Measurements from ENCODE around the gene AR.

Gene AR, protein sequence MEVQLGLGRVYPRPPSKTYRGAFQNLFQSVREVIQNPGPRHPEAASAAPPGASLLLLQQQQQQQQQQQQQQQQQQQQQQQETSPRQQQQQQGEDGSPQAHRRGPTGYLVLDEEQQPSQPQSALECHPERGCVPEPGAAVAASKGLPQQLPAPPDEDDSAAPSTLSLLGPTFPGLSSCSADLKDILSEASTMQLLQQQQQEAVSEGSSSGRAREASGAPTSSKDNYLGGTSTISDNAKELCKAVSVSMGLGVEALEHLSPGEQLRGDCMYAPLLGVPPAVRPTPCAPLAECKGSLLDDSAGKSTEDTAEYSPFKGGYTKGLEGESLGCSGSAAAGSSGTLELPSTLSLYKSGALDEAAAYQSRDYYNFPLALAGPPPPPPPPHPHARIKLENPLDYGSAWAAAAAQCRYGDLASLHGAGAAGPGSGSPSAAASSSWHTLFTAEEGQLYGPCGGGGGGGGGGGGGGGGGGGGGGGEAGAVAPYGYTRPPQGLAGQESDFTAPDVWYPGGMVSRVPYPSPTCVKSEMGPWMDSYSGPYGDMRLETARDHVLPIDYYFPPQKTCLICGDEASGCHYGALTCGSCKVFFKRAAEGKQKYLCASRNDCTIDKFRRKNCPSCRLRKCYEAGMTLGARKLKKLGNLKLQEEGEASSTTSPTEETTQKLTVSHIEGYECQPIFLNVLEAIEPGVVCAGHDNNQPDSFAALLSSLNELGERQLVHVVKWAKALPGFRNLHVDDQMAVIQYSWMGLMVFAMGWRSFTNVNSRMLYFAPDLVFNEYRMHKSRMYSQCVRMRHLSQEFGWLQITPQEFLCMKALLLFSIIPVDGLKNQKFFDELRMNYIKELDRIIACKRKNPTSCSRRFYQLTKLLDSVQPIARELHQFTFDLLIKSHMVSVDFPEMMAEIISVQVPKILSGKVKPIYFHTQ

GRCh38 chrX:67543818-67544217, at the start of gene AR:
AR (plus strand) TSS chrX:67544021; CDS start chrX:67545147, 1,126 bp downstream.
- no peak for DNase-seq (ENCODE audit: low spot score in 2 of 2)

DNA sequence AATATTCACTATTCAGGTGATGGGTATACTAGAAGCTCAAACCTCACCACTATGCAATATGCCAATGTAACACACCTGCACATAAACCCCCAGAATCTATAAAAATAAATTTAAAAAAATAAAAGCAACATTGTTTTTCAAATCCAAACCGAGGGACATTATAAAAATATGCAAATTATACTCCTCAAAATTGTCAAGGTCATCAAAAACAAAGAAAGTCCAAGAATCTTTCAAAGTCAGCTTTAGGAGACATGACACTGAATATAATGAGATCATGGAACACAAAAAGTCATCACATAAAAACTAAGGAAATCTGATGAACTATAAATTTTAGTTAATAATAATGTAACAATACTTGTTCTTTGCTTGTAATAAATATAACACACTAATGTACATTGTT, 43.2 kb upstream of the AR start:
- no peaks in the 10 kb centered on the region for H3K27me3 Mint-ChIP-seq
- no peaks in the 10 kb centered on the region for H3K9me3 Mint-ChIP-seq
- DNase-seq (ENCODE audit: low spot score in 2 of 2) (no peak), ATAC-seq (replicated peaks; ENCODE audit: extremely low read depth, poor library complexity, severe bottlenecking) (no peak)
- no peak overlapping the region for H3K4me3 Mint-ChIP-seq
- no peaks in the 10 kb centered on the region for H3K4me1 Mint-ChIP-seq
- no peaks in the 10 kb centered on the region for H3K36me3 Mint-ChIP-seq (ENCODE audit: insufficient read depth)
- no peak overlapping the region for H3K27ac Mint-ChIP-seq (ENCODE audit: low read depth)

More at GRCh38 chrX:67543818-67544217, at the start of gene AR:
- Mint-ChIP-seq H3K4me1 (no peaks in the 10 kb centered on the region), H3K27me3 (no peaks in the 10 kb centered on the region), H3K9me3 (peaks cover 5% of the 10 kb centered on the region), H3K4me3 (no peak within 1 kb of the TSS), H3K27ac (ENCODE audit: low read depth) (no peak within 1 kb of the TSS), H3K36me3 (ENCODE audit: insufficient read depth) (no peaks in the 10 kb centered on the region)
- ATAC-seq (replicated peaks; ENCODE audit: extremely low read depth, poor library complexity, severe bottlenecking) = no peak

DNA sequence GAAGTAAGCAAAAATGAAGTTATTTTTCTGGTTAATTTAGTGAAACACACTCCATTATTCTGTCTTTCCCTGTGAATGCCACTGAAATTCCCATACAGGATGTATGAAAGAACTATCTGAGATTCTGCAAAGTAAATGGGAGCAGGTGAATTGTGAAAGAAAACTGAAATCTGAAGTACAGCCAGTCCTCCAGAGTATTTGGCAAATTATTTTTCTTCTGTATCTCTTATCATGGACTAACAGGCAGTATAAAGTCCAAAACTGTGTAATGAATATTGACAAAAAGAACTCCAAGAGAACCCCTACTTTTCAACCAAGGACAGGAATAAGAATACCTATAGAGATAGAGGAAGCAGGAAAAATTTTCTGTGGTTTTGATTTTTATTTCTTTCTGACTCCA, 40.8 kb upstream of the AR start:
- no peak for ATAC-seq (replicated peaks; ENCODE audit: extremely low read depth, poor library complexity, severe bottlenecking)

DNA sequence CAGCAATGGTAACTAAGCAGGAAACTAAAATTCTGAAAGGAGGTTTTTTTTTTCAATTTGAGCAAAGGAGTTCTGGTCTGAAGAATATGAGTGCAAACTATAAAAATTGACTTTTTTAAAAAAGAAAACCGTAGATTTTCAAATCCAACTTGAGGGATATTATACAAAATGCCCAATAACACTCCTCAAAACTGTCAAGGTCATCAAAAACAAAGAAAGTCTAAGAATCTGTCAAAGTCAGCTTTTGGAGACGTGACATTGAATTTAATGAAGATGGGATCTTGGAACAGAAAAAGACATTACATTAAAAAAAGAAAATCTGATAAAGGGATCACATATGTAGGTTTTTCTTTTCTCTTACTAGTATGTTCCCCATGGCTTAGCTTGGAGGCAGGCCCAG, 40.4 kb upstream of the AR start:
- DNase-seq (ENCODE audit: low spot score in 2 of 2) (no peak), ATAC-seq (replicated peaks; ENCODE audit: extremely low read depth, poor library complexity, severe bottlenecking) (no peak)
- H3K36me3 Mint-ChIP-seq (ENCODE audit: insufficient read depth) = no peaks in the 10 kb centered on the region
- no peak overlapping the region for H3K27ac Mint-ChIP-seq (ENCODE audit: low read depth)
- H3K4me1 Mint-ChIP-seq = no peaks in the 10 kb centered on the region
- peaks cover 5% of the 10 kb centered on the region for H3K9me3 Mint-ChIP-seq
- no peak overlapping the region for H3K4me3 Mint-ChIP-seq
- no peaks in the 10 kb centered on the region for H3K27me3 Mint-ChIP-seq

More for the DNA sequence above, 40.8 kb upstream of the AR start:
- peaks cover 5% of the 10 kb centered on the region for H3K9me3 Mint-ChIP-seq
- H3K4me3 Mint-ChIP-seq = no peak overlapping the region
- no peaks in the 10 kb centered on the region for H3K4me1 Mint-ChIP-seq
- no peak for DNase-seq (ENCODE audit: low spot score in 2 of 2)
- no peak overlapping the region for H3K27ac Mint-ChIP-seq (ENCODE audit: low read depth)
- no peaks in the 10 kb centered on the region for H3K36me3 Mint-ChIP-seq (ENCODE audit: insufficient read depth)
- H3K27me3 Mint-ChIP-seq = no peaks in the 10 kb centered on the region

- H3K9me3 Mint-ChIP-seq = no peaks in the 10 kb centered on the region
- no peaks in the 10 kb centered on the region for H3K27me3 Mint-ChIP-seq
- DNase-seq (ENCODE audit: low spot score in 2 of 2) (no peak), ATAC-seq (replicated peaks; ENCODE audit: extremely low read depth, poor library complexity, severe bottlenecking) (no peak)
- no peaks in the 10 kb centered on the region for H3K36me3 Mint-ChIP-seq (ENCODE audit: insufficient read depth)
- H3K4me3 Mint-ChIP-seq = no peak overlapping the region
- no peak overlapping the region for H3K27ac Mint-ChIP-seq (ENCODE audit: low read depth)
- H3K4me1 Mint-ChIP-seq = no peaks in the 10 kb centered on the region
Observed at GRCh38 chrX:67520671-67521070, 23.1 kb upstream of the AR start.

DNA sequence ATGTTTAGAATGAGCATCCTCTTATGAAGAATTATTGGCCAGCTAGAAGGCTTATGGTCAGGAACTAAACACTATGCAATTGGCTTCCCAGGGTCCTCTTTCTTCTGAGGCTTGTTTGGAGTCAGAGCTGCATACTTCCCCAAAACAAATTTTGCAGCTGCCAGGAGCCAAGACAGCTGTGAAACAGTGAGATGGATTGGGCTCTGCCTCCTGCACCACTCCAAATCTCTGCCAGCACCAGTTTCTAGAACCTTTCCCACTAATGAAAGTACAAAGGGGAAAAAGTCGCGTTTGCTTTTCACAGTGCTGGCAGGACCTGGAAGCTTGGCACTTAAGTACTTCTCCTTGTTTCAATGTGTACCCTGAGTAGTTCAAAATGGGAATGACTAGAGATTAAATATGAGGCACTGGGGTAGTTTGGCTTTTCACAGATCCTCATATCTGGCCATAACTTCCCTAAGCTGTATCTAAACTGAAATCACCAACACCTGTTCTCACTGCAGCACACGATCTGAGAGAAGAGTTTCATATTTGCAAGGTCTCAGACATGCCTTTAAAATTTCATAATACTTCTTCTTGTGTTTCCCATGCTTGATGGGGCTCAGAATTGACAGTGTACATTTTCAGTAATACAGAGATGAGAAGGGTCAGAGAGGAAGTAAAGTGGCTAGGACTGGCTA, 20.7 kb upstream of the AR start:
- H3K4me1 Mint-ChIP-seq = no peaks in the 10 kb centered on the region

DNA sequence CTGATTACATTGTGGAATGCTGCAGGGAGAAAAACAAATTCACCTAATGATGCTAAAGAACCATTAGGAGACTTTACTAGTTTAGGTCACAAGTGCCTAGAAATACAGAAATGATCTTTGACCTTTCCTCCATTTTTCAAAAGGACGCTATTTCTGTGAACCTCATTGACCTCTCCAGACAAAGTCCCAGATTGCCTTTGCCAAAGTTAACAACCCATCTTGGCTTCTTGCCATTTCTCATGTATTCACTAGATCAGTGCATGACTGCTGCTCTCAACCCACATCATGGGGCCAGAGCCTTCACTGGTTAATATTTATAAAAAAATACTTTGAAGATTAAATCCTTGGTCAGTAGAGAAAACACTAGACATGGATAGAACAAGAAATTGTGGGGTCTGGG, 19.9 kb upstream of the AR start:
- Mint-ChIP-seq H3K27me3 (no peaks in the 10 kb centered on the region), H3K9me3 (no peaks in the 10 kb centered on the region), H3K36me3 (ENCODE audit: insufficient read depth) (no peaks in the 10 kb centered on the region), H3K4me1 (no peaks in the 10 kb centered on the region), H3K27ac (ENCODE audit: low read depth) (no peak overlapping the region), H3K4me3 (no peak overlapping the region)
- DNase-seq (ENCODE audit: low spot score in 2 of 2) = no peak
- ATAC-seq (replicated peaks; ENCODE audit: extremely low read depth, poor library complexity, severe bottlenecking) = no peak

More for the DNA sequence above, 20.7 kb upstream of the AR start:
- Mint-ChIP-seq H3K4me3 (no peak overlapping the region), H3K36me3 (ENCODE audit: insufficient read depth) (no peaks in the 10 kb centered on the region), H3K9me3 (no peaks in the 10 kb centered on the region), H3K27ac (ENCODE audit: low read depth) (no peak overlapping the region), H3K27me3 (no peaks in the 10 kb centered on the region)
- DNase-seq (ENCODE audit: low spot score in 2 of 2) (no peak), ATAC-seq (replicated peaks; ENCODE audit: extremely low read depth, poor library complexity, severe bottlenecking) (no peak)

- DNase-seq (ENCODE audit: low spot score in 2 of 2) (no peak), ATAC-seq (replicated peaks; ENCODE audit: extremely low read depth, poor library complexity, severe bottlenecking) (no peak)
- Mint-ChIP-seq H3K36me3 (ENCODE audit: insufficient read depth) (no peaks in the 10 kb centered on the region), H3K4me3 (no peak overlapping the region), H3K27me3 (no peaks in the 10 kb centered on the region), H3K9me3 (no peaks in the 10 kb centered on the region), H3K27ac (ENCODE audit: low read depth) (no peak overlapping the region), H3K4me1 (no peaks in the 10 kb centered on the region)
Observed at GRCh38 chrX:67524428-67524827, 19.4 kb upstream of the AR start.

GRCh38 chrX:67524950-67525691, 18.7 kb upstream of the AR start:
- Mint-ChIP-seq H3K27ac (ENCODE audit: low read depth) (no peak overlapping the region), H3K27me3 (no peaks in the 10 kb centered on the region), H3K4me1 (no peaks in the 10 kb centered on the region), H3K9me3 (no peaks in the 10 kb centered on the region), H3K36me3 (ENCODE audit: insufficient read depth) (no peaks in the 10 kb centered on the region), H3K4me3 (no peak overlapping the region)
- DNase-seq (ENCODE audit: low spot score in 2 of 2) (no peak), ATAC-seq (replicated peaks; ENCODE audit: extremely low read depth, poor library complexity, severe bottlenecking) (no peak)

GRCh38 chrX:67536564-67536963, 7.3 kb upstream of the AR start:
- Mint-ChIP-seq H3K4me3 (no peak overlapping the region), H3K27me3 (no peaks in the 10 kb centered on the region), H3K4me1 (no peaks in the 10 kb centered on the region), H3K27ac (ENCODE audit: low read depth) (no peak overlapping the region), H3K9me3 (peaks cover 5% of the 10 kb centered on the region), H3K36me3 (ENCODE audit: insufficient read depth) (no peaks in the 10 kb centered on the region)
- DNase-seq (ENCODE audit: low spot score in 2 of 2) (no peak), ATAC-seq (replicated peaks; ENCODE audit: extremely low read depth, poor library complexity, severe bottlenecking) (no peak)

DNA sequence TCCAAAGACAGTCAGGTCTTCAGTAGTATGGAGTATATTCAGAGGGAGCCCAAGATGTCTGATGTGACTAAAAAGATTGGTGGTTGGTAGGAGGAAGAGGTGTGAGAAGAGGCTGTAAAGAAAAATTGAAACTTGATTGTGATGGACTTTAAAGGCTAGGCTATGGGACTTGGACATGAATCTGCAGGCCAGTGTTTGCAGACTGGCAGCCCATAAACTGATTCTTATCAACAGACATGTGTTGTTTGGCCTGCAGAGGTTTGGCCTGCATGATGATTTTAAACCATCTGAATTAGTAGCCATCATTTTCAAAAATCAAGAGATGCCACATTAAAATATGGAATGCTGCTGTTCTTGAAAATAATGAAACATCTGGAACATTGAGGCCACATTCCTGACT, 5.4 kb upstream of the AR start:
- ATAC-seq (replicated peaks; ENCODE audit: extremely low read depth, poor library complexity, severe bottlenecking) (no peak), DNase-seq (ENCODE audit: low spot score in 2 of 2) (no peak)
- H3K36me3 Mint-ChIP-seq (ENCODE audit: insufficient read depth) = no peaks in the 10 kb centered on the region
- H3K4me3 Mint-ChIP-seq = no peak overlapping the region
- H3K27me3 Mint-ChIP-seq = no peaks in the 10 kb centered on the region
- no peak overlapping the region for H3K27ac Mint-ChIP-seq (ENCODE audit: low read depth)
- H3K9me3 Mint-ChIP-seq = peaks cover 5% of the 10 kb centered on the region
- no peaks in the 10 kb centered on the region for H3K4me1 Mint-ChIP-seq
